ENCODE data around the gene XRN2.

Gene XRN2, protein sequence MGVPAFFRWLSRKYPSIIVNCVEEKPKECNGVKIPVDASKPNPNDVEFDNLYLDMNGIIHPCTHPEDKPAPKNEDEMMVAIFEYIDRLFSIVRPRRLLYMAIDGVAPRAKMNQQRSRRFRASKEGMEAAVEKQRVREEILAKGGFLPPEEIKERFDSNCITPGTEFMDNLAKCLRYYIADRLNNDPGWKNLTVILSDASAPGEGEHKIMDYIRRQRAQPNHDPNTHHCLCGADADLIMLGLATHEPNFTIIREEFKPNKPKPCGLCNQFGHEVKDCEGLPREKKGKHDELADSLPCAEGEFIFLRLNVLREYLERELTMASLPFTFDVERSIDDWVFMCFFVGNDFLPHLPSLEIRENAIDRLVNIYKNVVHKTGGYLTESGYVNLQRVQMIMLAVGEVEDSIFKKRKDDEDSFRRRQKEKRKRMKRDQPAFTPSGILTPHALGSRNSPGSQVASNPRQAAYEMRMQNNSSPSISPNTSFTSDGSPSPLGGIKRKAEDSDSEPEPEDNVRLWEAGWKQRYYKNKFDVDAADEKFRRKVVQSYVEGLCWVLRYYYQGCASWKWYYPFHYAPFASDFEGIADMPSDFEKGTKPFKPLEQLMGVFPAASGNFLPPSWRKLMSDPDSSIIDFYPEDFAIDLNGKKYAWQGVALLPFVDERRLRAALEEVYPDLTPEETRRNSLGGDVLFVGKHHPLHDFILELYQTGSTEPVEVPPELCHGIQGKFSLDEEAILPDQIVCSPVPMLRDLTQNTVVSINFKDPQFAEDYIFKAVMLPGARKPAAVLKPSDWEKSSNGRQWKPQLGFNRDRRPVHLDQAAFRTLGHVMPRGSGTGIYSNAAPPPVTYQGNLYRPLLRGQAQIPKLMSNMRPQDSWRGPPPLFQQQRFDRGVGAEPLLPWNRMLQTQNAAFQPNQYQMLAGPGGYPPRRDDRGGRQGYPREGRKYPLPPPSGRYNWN

DNA sequence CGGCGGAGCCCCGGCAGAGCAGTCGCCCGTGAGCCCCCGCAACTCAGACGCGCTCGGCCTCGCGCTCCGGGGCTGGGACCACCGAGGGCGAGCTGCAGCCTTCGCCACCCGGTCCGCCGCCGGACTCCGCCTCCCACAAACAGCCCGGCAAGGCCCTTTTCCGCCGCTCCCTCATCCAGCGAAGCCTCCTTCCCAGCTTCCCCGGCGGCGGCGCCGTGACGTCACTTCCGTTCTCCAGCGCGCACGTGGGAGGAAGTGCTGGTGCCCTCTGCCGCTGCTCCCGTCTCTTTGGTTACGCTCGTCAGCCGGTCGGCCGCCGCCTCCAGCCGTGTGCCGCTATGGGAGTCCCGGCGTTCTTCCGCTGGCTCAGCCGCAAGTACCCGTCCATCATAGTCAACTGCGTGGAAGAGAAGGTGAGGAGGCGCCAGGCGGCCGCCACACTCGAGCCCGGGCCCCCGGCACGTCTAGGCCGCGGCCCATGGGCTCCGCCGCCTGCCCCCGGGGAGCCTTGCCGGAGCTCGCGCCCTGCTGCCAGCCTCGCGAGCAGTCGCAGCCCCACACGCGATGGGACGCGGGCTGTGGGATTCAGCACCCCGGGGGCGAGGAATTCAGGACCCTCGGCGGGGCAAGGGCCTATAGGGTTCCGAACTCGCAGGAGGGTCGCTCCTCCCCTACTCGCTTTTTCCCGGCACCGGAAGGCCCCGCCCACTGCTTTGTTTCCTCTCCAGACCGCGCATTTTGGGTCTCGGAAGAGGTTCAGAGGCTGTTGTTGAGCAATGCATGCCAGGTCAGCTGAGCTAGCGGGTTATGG is at the start of gene XRN2:
TSS of gene XRN2 (plus strand) at position 271 of the 811 bp plus-strand sequence. CDS start at position 339, 68 bp downstream.
- DNase-seq: peak; percentile 71

GRCh38 chr20:21257192-21257591 is 45.9 kb upstream of the XRN2 start:
- DNase-seq: no peak

DNA sequence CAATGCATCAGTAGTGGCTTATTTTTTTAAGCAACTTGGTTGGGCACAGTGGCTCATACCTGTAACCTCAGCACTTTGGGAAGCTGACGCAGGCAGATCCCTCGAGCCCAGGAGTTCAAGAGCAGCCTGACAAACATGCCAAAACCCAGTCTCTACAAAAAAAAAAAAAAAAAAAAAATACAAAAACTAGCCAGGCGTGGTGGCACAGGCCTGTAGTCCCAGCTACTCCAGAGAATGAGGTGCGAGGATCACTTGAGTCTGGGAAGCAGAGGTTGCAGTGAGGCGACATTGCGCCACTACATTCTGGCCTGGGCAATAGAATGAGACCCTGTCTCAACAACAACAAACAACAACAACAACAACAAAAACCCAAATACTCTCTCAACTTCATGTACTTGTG is 44.7 kb upstream of the XRN2 start:
- DNase-seq: no peak

GRCh38 chr20:21259346-21259745 is 43.8 kb upstream of the XRN2 start:
- DNase-seq: no peak

GRCh38 chr20:21262812-21263211 is 40.3 kb upstream of the XRN2 start:
- DNase-seq: no peak

DNA sequence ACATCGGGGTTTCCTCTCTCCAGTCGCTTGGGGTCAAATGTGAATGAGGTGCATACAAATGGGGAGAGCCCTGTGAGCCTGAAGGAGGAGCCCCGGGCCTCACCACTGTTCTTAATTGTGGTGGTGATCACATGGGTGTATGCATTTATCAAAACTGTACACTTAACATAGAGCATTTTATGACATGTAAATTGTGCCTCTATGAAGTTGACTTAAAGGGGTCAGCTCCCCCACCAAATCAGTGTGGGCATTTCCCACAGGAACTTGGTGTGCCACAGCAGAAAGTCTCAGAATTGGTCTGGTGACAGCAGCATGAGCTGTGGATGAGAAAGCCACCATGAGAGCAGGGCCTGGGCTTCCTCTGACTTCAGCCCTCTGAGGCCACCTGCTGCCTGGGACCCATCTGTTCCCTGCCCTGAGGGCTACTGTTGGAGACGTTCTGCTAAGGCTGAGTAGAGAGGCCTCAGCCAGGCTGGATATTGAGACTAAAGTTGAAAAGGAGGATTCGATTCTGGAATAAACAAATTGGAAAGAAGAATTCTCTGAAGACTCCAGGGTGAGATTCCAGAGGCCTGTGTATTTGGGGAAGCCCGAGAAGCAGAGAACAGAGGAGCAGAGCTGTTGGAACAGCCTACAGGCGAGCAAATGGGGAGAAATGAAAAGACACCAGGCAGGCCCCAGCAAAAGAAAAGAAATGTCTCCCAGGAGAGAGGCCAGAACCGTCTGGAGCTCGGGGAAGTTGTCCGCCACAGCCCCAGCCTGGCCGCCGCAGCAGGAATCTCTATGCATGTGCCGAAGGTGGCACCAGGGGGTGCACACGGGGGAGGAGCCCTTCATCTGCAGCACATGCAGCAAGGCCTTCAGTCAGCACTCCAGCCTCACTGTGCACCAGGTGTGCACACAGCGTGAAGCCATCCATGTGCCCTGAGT is 37.6 kb upstream of the XRN2 start:
- no peak for DNase-seq

- no peak for DNase-seq
Observed at GRCh38 chr20:21266191-21266536, 37.0 kb upstream of the XRN2 start.

GRCh38 chr20:21269772-21270171 is 33.4 kb upstream of the XRN2 start:
- no peak for DNase-seq

GRCh38 chr20:21270806-21271205 is 32.3 kb upstream of the XRN2 start:
- no peak for DNase-seq

- DNase-seq: no peak
Observed at GRCh38 chr20:21272279-21272678, 30.9 kb upstream of the XRN2 start.

DNA sequence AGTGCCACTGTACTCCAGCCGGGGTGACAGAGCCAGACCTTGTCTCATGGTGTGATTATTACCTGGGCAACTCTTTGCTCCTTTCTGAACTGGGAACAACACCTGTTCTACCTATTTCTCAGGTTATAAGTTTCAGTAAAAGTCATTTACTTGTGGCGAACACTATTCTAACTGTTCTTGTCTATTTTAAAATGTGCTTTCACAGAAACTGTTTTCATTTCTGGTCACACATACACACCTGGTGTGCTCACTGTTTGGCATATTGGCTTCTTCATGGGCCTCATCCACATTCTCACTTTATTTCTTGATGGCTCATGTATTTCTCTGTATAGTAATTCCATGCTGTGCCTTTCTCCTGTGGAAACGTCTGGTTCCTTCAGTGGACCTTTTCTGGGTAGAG is 30.5 kb upstream of the XRN2 start:
- DNase-seq: no peak

- no peak for DNase-seq
Observed at GRCh38 chr20:21273755-21274386, 29.3 kb upstream of the XRN2 start.

DNA sequence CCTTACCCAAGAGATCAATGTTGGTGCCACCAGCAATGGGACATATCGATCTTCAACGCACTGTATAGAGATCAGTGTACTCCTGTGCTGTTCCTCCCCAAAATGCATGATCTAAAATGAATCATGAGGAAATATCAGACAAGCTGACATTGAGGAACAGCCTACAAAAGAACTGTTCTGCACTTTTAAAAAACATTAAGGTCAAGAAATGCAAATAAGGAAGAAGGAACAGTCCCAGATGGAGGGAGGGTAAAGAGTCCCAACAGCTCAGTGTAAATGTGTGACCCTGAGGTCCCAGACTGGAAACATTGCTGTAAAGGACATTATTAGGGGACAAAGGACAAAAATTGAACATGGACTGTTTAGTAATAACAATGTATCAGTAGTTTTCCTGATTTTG is 24.3 kb upstream of the XRN2 start:
- DNase-seq: no peak

DNA sequence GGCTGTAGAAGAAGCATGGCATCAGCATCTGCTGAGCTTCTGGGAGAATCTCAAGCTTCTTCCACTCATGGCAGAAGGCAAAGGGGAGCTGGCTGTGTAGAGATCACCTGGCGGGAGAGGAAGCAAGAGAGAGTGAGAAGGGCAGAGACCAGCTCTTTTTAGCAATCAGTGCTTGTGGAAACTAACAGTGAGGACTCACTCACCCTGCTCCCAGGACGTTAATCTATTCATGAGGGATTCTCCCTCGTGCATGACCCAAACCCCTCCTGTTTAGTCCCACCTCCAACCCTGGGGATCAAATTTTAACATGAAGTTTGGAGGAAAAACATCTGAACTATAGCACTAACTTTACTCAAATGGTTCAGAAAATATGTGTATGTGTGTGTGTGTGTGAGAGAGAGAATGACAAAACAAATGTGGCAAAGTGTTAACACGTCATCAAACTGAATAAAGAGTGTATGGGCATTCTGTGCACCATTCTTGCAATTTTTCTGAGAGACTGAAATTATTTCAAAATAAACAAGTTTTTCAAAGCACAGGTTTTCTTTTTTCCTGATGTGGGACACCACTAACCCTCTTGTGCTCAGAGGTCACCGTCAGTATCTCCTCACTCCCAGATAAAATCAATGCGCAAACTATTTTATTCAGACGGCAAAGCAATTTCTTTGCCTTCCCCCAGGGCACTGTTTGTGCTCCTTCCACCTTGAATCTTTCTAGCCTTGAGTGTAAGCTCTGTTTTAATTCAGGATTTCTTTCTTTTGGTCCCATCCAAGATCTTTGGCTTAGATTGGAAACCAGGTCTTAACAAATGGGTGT is 23.2 kb upstream of the XRN2 start:
- DNase-seq: no peak

DNA sequence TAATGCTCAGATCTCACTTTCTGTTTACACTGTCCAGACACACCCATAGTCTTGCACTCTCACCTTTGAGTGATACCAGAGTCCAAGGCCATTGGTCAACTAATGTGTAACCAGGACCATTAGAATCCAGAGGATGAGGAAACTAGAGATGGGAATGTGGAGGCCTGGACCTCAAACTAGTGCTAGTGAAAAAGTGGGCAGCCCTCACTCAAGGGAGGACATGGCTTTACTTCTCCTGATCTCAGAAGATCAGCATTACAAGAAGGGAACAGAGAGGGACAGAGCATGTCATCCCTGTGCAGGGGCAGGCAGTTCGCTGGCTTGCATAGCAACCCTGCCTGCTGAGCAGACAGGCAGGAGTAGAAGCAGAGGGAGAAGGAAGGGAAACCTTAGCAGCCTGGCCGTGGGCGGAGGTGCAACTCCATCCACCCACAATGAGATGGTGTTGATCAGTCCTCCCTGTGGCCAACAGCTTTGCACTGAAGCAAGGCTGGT is 22.6 kb upstream of the XRN2 start:
- DNase-seq: no peak

DNA sequence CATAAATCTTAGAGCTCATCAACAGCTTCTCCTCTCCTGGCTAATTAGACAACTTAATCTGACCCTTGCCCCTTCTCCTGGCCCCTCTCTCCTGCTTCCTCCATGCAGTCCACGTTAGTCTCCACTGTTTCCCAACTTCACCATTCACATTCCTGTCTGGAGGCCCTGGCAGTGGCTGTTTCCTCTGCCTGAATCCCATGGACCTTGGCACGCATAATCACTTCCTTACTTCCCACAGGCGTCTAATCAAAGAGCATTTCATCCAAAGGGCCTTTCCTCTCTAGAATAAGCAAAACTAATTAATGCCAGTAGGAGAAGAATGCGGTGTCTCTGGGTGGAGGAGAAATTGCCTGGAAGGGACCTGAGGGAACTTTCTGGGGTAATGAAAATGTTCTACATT is 16.4 kb upstream of the XRN2 start:
- no peak for DNase-seq

GRCh38 chr20:21288587-21289370 is 14.4 kb upstream of the XRN2 start:
- DNase-seq: no peak

DNA sequence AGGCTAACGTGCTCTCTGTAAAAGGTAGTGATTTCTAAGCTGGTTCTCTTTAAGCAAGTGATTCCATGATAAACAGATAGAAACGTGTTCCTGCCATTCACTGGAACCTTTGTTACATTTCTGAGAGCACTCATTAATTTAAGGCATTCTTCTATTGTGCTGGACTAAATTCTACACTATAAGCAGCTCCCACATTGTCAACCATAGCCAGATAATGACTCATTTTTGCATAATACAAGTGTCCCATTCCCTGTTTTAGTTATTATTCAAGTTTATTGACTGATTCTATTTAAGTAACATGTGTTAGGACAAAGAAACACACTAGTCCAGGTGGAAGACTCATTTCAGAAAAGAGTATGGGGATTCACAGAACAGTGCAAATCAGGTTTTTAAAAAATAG is 13.5 kb upstream of the XRN2 start:
- DNase-seq: no peak

DNA sequence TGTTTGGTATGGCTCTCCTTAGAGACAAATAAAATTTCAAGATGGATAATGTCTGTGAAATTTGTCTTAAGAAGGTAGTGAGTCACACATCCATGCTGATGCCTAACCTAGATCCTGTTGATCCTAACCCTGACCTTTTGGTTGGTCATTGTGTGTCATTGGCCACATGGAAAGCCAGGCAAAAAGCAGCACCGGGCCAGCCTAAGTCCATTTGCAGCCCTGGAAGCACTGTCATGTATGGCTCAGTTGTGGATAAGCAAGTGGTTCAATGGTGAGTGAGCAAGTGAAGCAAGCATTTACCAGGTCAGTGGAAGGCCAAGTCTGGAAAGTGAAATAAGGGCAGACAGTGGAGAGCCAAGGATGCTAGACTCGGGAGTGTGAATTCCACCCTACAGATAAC is 12.1 kb upstream of the XRN2 start:
- no peak for DNase-seq

GRCh38 chr20:21294755-21295154 is 8.4 kb upstream of the XRN2 start:
- DNase-seq: no peak

Measured in 8988T (cell line).